DMS153 treated with DMSO at 0.1 percent for 48 hours (cell line): ENCODE results near the gene AJM1.
"Not testable (repeated sequence)": the region's sequence is repeated elsewhere in the genome, so short reads cannot be mapped to it uniquely, and the experiment has no call there.

ENCODE experiments used
- DNase-seq: peaks from one replicate; lab custom pipeline; 2025; ENCODE audit not compliant: unreplicated experiment; lab: John Stamatoyannopoulos, UW

The AJM1 gene

DNA sequence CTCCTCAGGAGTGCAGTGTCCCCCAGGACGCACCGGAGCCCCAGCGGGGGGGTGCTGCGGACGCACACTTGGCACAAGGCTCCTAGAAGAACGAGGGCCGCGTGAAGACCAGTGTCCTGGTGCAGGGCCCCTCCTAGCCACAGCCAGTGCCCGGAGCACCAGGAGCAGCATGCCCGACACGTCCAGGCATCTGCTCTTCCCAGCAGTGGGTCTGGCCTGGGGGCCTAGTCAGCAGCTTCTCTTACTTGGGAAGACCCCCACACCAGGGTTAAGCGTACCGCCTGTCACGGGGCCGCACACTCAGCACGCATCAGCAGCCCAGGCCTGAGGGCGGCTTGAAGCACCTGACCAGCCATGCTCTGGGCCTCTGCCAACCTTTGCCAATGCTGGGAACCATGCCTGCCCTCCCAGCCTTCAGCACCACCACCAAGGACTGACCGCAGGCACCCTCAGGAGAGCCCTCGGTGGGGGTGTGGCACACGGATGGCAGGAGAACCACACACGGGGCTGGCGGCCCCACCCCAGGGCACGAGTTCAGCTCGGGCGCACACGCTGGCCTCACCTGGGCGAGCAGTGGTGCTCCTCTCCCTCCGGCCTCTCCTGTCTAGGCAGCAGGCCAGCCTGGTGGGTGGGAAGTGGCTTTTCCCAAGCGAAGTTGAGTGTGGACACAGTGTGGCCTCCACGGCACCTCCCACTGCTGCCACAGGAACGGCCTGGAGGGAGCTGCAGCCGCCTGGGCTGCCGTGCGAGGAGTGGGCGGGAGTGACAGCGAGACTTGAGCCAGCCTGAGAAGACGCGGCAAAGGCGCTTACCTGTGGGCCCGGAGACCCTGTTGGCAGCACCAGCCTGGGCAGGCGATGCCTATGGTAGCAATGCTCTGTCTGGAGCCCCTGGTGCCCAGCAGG lies 12.0 kb upstream of the AJM1 start:
- no peak for DNase-seq

GRCh38 chr9:136831002-136831719 lies 11.1 kb upstream of the AJM1 start:
- DNase-seq = no peak

- no peak for DNase-seq
Observed at GRCh38 chr9:136831720-136832104, 10.6 kb upstream of the AJM1 start.

DNA sequence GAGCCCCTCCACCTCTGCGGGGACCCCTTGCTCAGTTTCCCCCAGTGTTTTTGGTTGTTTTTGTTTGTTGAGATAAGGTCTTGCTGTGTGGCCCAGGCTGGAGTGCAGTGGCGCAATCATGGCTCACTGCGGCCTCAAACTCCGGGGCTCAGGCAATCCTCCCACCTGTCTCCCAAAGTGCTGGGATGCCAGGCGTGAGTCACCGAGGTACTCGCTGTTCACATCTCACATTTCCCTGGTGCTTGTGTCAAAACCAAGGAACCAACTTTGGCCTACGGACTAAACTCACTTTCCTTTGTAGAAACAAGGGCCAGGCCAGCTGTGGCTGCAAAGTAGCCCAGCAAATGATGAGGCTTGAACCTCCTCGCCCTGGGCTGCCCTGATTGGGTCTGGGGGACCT lies 9.7 kb upstream of the AJM1 start:
- no peak for DNase-seq

DNA sequence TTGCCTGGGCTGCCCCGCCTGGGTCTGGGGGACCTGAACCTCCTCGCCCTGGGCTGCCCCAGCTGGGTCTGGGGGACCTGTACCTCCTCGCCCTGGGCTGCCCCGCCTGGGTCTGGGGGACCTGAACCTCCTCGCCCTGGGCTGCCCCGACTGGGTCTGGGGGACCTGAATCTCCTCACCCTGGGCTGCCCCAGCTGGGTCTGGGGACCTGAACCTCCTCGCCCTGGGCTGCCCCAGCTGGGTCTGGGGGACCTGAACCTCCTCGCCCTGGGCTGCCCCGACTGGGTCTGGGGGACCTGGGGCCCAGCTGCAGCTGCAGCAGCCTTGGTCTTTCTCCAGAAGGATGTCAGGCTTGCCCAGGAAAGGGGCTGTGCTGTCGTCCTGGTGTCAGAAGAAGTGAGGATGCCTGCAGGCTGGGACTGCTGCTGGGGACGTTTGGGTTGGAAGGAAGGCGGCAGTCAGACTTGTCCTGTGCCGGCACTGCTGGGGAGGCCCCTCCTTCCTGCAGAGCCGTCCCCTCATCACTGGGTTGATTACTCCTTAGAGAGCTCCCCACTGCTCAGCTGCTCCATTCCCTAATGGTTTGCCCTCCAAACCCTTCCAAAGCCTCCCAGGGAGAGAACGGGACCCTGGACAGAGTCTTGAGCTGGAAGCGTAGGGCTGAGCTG lies 8.8 kb upstream of the AJM1 start:
- DNase-seq = not testable (repeated sequence)

DNA sequence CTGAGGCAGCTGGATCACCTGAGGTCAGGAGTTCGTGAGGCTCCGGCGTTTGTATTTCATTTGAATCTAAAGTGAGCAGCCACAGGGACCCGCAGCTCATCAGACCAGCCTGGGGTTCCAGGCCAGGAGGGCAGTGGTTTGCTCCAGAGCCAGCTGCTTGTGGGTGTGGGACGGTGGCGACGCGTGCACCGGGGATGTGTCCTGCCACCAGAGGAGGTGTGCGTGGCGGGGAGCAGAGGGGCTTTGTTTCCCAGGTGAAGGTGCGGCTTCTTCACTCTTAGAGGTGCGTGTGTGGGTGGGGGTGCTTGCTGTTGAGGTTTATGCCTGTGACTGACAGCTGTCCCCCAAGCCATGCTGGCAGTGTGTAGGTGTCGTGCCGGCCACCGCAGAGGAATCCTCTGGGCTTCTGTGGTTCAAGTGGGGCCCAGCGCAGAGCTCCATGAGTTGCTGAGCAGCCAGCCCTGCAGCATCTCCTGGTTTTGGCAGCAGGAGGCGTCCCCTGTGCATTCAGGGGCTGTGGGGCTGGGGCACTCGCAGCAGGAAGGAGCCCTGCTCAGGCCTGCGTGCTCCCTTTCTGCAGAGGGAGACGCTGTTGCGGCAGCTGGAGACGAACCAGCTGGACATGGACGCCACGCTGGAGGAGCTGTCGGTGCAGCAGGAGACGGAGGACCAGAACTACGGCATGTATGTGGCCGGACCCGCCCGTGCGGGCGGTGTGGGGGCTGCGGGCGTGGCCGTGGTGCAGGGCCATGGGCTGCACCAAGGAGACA lies 6.9 kb upstream of the AJM1 start:
- no peak for DNase-seq

- DNase-seq = no peak
Observed at GRCh38 chr9:136835932-136836904, 6.1 kb upstream of the AJM1 start.

DNA sequence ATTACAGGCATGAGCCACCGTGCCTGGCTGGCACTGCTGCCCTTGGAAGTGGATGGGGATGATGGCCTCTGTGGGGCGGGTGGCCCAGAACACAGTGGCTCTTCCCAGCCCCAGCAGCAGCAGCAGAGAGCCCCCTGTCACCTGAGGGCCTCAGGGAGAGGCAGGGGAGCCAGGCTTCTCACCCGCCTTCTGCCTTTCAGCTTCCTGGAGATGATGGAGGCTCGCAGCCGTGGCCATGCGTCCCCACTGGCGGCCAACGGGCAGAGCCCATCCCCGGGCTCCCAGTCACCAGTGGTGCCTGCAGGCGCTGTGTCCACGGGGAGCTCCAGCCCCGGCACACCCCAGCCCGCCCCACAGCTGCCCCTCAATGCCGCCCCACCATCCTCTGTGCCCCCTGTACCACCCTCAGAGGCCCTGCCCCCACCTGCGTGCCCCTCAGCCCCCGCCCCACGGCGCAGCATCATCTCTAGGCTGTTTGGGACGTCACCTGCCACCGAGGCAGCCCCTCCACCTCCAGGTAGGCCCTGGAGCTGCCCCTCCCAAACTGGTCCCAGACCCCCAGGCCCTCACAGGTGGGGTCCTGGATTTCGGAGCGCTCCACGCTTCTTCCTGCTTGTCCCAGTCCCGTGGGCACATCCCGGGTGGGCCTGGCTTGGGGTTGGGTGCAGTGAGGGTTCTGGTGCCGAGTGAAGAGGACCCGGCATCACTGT lies 5.0 kb upstream of the AJM1 start:
- DNase-seq = no peak

DNA sequence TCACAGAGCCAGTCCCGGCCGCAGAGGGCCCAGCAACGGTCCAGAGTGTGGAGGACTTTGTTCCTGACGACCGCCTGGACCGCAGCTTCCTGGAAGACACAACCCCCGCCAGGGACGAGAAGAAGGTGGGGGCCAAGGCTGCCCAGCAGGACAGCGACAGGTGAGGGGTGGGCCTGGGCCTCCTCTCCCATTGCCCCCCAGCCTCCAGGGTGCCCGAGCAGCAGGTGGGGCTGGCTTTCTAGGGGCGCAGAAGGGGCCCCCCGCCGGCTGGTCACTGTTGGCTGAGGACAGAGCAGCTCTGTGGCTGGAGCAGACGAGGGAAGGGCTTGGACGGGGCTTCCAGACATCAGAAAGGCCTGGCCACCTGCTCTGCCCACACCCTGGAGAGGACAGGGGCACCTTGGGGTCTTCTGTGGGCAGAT lies 4.4 kb upstream of the AJM1 start:
- not testable (repeated sequence) for DNase-seq

DNA sequence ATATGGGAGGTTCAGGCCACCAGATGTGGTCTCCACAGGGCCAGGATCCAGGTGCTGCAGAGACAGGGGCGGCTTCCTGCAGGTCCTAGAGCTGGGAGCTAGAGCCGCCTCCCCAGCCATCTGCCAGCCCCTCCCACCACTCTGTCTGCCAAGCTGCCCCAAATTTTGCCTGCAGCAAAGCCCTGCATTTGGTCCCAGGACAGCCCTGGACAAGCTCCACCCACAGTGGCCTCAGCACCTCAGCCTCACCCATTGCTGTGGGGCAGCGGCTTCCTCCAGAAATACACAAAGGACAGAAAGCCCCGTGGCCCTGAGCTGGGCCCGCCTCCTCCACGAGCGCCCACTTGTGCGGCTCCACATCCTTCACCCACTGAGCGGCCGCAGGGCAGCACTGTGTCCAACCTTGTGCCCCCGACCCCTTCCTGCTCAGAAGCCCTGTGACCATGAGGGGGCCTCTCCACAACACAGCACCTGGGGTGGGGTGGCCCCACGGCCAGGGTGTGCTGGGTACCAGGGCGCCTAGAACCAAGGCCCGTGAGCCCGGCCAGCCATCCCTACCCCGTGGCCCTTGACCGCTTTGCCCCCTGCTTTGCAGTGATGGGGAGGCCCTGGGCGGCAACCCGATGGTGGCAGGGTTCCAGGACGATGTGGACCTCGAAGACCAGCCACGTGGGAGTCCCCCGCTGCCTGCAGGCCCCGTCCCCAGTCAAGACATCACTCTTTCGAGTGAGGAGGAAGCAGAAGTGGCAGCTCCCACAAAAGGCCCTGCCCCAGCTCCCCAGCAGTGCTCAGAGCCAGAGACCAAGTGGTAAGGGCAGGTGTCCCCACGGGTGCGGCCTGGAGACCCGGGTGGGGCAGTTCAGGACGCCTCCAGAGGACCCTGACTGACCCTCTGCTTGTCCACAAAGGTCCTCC lies 3.7 kb upstream of the AJM1 start:
- no peak for DNase-seq

GRCh38 chr9:136839229-136840139 lies 2.8 kb upstream of the AJM1 start:
- no peak for DNase-seq

DNA sequence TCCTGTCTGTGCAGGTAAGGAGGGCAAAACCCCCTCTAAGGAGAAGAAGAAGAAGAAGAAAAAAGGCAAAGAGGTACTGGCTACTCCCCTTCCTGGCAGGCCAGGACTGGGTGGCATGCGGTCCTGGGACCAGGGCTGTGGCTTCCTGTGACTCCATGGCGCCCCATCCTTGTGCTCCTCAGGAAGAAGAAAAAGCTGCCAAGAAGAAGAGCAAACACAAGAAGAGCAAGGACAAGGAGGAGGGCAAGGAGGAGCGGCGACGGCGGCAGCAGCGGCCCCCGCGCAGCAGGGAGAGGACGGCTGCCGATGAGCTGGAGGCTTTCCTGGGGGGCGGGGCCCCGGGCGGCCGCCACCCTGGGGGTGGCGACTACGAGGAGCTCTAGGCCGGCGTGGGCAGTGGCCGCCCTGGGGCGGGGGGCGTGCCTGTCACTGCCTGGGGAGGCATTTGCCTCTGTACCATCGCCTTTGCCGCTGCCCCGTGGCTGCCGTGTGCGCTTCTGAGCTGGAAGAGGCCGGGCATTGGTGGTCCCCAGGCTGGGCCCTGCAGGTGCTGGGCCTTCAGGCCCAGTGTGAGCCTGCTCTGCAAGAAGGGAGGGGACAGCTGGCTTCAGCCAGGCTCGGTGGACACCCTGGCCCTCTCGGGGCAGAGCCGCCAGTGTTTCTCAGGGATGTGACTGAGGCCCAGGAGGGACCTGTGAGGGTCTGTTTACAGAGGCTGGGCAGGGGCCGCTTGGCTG lies 2.0 kb upstream of the AJM1 start:
- DNase-seq = no peak

GRCh38 chr9:136840877-136841645 lies 1.2 kb upstream of the AJM1 start:
- peak; percentile 60 for DNase-seq

DNA sequence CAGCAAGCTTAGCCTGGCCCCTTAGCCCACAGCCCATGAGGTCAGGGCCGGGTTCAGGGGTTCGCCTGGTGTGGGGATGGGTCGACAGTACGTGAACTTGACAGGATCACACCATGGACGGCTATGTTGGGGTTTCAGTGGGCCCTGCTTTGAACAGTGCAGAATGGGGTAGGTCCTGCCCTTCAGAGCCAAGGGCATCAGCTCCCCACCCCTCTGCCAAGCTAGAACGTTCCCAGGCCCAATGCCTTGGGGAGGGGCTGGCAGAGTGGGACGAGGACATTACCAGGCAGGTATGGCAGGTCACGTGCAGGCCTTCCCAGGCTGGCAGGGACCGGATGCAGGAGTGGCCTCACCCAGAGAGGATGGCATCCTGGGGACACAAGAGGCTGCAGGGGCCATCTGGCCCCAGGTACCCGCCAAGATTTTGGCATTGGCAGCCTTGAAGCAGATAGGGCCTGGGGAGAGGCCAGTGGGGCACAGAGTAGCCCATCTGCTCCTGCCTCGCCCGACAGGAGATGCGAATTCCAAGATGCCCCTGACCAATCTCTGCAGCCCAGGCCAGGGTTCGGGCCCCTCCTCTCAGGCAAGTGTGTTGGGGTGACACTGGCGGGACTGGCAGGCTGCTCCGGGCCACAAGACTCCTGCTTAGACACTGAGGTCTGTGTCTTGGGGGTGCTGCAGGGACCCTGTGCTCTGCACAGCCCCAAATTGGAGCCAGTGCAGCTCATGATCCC lies 465 bp upstream of the AJM1 start:
- peak; percentile 24 for DNase-seq
